ENCODE results near the gene A3GALT2. TPM values are rescaled to one million over a fixed set of nuclear protein-coding genes. Genes with fewer than 3 reads are reported as not detected.

A3GALT2 gene
- total RNA-seq, 8 experiments from 2014 or later, result 0.25 to 0.38 TPM; not detected in 6

DNA sequence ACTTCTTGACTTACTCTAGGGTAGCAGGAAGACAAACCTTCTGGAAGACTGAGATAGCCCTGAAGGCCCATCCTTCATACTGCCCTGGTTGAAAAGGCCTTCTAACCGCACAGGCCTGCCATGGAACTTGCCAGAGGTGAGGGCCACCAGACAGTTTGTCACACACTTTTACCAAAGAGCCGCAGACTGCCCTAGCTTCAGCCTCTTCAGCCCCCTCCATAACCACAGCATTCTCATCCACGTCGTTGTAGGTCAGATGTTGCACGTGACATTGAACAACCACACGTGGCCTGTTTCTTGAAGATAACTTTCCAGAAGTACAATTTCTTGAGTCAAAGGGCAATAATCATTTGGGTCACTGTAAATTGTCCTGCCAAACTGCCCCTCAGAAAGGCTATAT lies 45.7 kb downstream of the A3GALT2 start:
- 80 to 100% (median 92%) methylated on average over 2 to 6 of the region's 6 CpGs; no CpG with 5 or more reads in 4 of the 10 experiments for WGBS, 10 experiments
- no peaks in the 10 kb centered on the region for H3K4me1 ChIP-seq (replicated peaks in 1 of 2)

DNA sequence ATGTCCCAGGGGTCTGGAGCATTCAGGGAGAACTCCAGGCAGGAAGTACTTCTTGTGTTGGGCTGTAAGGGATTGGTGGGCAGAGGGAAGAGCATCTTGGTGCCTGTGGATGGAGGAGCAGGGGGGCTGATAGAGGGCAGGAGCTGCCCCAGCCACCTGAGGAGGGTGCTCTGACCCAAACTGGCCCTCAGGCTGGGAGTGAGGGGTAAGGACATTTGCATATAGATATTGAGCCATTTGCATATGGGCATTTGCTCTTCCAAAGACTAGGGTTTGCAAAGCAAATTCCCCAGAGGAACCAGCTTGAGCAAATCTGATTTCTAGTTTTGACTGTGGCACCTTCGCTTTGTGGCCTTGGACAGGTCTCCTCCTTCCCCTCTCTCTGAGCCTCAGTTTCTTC lies 46.5 kb downstream of the A3GALT2 start:
- Histone ChIP-seq H3K4me3 (no peak overlapping the region), H3K27ac (no peak overlapping the region), H3K4me1 (replicated peaks in 1 of 2) (no peaks in the 10 kb centered on the region)
- ATAC-seq (replicated peaks in 6 of 8), result peak in 3 of 8 experiments; percentile 60 to 90 (median 74)
- WGBS, 10 experiments, result 92 to 100% (median 100%) methylated on average over 1 of the region's 1 CpG; no CpG with 5 or more reads in 5 of the 10 experiments
- in situ Hi-C loops (cut with MboI; ENCODE audit: low pct_unique_long_range_greater_than_20kb in 2 of 9, low sequenced_read_pairs in 9 of 9, unreplicated experiment in 9 of 9), result loop anchor here in 1 of 9 experiments (25.0 kb wide), 1 partner anchor 112 kb away; no protein-coding TSS in a partner anchor

More for the DNA sequence above, 45.7 kb downstream of the A3GALT2 start:
- H3K27ac ChIP-seq, result no peak overlapping the region
- ATAC-seq (replicated peaks in 6 of 8), result no peak
- in situ Hi-C loops (cut with MboI; ENCODE audit: low pct_unique_long_range_greater_than_20kb in 2 of 9, low sequenced_read_pairs in 9 of 9, unreplicated experiment in 9 of 9), result loop anchor here in 4 of 9 experiments (25.0 kb wide), 1 partner anchor 187 kb away; the partner anchor contains the start of gene ZSCAN20 (in 4 of the 4)
- H3K4me3 ChIP-seq, result no peak overlapping the region

DNA sequence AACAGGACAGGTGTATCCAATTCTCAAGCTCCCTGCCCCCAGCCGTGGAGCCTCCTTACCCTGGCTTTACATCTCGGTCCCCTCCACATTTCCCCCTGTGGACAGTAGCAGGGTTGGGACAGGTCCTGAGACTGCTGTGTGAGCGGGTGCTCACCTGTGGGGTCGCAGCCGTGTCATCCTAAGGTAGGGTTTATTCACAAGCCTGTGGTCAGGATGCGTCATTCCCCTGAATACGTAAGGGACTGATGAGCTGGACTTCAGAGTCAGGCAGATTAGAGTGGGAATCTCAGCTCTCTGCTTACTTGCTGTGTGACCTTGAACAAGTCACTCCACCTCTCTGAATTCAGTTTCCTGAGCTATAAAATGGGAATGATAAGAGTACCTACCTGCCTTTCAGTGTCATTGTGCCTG lies 46.9 kb downstream of the A3GALT2 start:
- 0 to 93% (median 80%) methylated on average over 1 to 6 of the region's 7 CpGs; no CpG with 5 or more reads in 4 of the 10 experiments for WGBS, 10 experiments
- in situ Hi-C loops (cut with MboI; ENCODE audit: low pct_unique_long_range_greater_than_20kb in 2 of 9, low sequenced_read_pairs in 9 of 9, unreplicated experiment in 9 of 9), result loop anchor here in 1 of 9 experiments (25.0 kb wide), 1 partner anchor 112 kb away; no protein-coding TSS in a partner anchor
- no peaks in the 10 kb centered on the region for H3K4me1 ChIP-seq (replicated peaks in 1 of 2)
- ATAC-seq (replicated peaks in 6 of 8), result no peak
- H3K4me3 ChIP-seq, result no peak overlapping the region
- no peak overlapping the region for H3K27ac ChIP-seq

DNA sequence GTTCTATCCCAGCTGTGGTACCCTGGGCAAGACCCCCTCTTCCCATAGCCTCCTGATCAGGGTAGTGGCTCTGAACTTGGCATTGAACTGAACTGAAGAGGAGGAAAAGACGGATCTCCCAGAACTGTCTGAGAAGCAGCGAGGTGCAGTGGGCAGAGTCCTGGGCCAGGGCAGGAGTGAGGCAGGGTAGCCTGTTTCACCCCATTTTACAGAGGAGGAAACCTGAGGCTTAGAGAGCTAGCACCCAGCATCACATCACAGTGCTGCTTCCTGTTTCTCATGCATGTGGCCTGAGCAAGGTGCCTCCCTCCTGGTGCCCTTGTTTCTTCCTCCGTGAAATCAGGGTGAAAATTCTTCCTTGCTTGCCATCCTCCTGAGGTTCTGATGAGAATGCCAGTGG lies 47.5 kb downstream of the A3GALT2 start:
- no peaks in the 10 kb centered on the region for H3K4me1 ChIP-seq (replicated peaks in 1 of 2)
- no peak overlapping the region for H3K27ac ChIP-seq
- no peak for ATAC-seq (replicated peaks in 6 of 8)
- H3K4me3 ChIP-seq, result no peak overlapping the region
- WGBS, 10 experiments, result 60 to 100% (median 95%) methylated on average over 1 to 3 of the region's 3 CpGs; no CpG with 5 or more reads in 4 of the 10 experiments
- in situ Hi-C loops (cut with MboI; ENCODE audit: low pct_unique_long_range_greater_than_20kb in 2 of 9, low sequenced_read_pairs in 9 of 9, unreplicated experiment in 9 of 9), result loop anchor here in 1 of 9 experiments (25.0 kb wide), 1 partner anchor 111 kb away; no protein-coding TSS in a partner anchor

DNA sequence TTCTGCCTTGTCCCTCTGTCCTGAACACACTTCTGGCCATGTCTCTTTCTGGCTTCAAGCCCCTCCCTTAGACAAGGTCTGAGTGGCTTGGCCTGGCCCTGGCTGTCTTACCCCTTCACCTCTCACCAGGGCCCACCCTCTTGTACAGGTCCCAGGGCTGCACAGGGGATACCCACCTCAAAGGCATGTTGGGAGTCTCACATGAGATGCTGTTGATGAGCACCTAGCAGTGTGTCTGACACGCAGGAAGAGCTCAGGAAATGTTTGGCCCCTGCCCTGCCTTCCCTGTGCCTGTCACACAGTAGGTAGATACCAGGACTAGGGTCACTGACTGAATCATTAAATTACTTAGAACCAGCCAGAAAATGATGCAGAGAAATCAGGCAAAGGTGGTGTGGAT lies 48.0 kb downstream of the A3GALT2 start:
- no peak for ATAC-seq (replicated peaks in 6 of 8)
- no peak overlapping the region for H3K27ac ChIP-seq
- 80 to 100% (median 90%) methylated on average over 1 of the region's 1 CpG; no CpG with 5 or more reads in 6 of the 10 experiments for WGBS, 10 experiments
- H3K4me1 ChIP-seq (replicated peaks in 1 of 2), result no peaks in the 10 kb centered on the region
- in situ Hi-C loops (cut with MboI; ENCODE audit: low pct_unique_long_range_greater_than_20kb in 2 of 9, low sequenced_read_pairs in 9 of 9, unreplicated experiment in 9 of 9), result loop anchor here in 1 of 9 experiments (25.0 kb wide), 1 partner anchor 111 kb away; no protein-coding TSS in a partner anchor
- no peak overlapping the region for H3K4me3 ChIP-seq

DNA sequence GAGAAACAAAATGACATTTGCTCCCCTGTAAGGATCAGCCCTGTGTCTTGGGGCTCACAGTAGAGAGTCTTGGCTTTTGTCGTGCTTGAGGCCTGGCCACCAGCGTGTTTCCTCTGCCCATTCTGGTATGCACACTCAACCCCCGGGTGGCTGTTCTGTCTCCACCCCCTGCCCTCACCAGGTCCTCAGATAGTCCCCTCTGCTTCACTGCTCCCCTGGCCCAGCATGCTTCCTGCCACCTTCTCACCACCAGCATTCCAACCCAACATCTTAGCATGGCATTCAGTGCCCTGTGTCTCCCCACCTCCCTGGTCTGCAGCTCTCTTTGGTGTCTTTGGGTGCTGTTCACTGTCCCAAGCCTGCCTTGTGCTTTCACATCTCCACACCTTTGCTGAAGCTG lies 48.4 kb downstream of the A3GALT2 start:
- no peaks in the 10 kb centered on the region for H3K4me1 ChIP-seq (replicated peaks in 1 of 2)
- no peak overlapping the region for H3K27ac ChIP-seq
- 41 to 69% methylated on average over 2 to 3 of the region's 3 CpGs; no CpG with 5 or more reads in 8 of the 10 experiments for WGBS, 10 experiments
- no peak for ATAC-seq (replicated peaks in 6 of 8)
- in situ Hi-C loops (cut with MboI; ENCODE audit: low pct_unique_long_range_greater_than_20kb in 2 of 9, low sequenced_read_pairs in 9 of 9, unreplicated experiment in 9 of 9), result loop anchor here in 1 of 9 experiments (25.0 kb wide), 1 partner anchor 110 kb away; no protein-coding TSS in a partner anchor
- no peak overlapping the region for H3K4me3 ChIP-seq

DNA sequence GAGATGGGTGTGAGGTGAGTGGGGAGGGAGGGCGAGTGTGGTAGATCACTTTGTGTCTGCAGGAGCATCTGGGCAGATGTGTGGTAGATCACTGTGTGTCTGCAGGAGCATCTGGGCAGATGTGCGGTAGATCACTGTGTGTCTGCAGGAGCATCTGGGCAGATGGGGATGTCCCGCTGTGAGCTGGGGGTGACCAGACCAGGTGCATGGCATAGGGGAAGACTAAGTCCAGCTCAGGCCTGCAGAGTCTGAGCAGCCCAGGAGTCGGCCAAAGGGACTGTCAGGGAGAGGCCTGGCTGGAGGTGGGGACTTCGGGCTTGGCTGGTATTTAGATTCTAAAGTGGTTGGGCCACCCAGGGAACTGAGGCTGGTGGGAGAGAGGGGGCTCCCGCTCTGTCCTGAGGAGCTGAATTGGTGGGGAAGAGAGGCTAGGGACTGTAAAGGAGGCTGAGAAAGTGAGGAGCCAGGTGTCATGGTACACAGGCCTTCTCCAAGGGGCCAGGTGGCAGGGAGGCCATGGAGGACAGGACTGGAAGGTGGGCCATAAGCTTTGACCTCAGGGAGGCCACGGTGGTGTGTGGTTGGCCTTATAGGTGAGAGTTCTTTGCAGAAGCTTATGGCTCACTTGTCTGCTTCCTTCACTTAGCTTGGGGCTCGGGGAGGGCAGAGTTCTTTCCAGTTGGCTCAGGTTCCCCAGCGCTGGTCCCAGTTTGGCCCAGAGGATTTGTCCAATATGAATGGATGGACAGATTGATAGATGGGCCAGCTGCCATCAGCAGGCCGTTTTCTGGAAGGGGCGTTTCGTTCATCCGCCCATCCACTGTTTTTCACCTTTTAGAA lies 49.0 kb downstream of the A3GALT2 start:
- H3K4me1 ChIP-seq (replicated peaks in 1 of 2), result no peaks in the 10 kb centered on the region
- ATAC-seq (replicated peaks in 6 of 8), result no peak
- H3K4me3 ChIP-seq, result no peak overlapping the region
- 58 to 100% (median 90%) methylated on average over 1 to 10 of the region's 13 CpGs; no CpG with 5 or more reads in 1 of the 10 experiments for WGBS, 10 experiments
- H3K27ac ChIP-seq, result no peak overlapping the region
- in situ Hi-C loops (cut with MboI; ENCODE audit: low pct_unique_long_range_greater_than_20kb in 2 of 9, low sequenced_read_pairs in 9 of 9, unreplicated experiment in 9 of 9), result loop anchor here in 1 of 9 experiments (25.0 kb wide), 1 partner anchor 110 kb away; no protein-coding TSS in a partner anchor

DNA sequence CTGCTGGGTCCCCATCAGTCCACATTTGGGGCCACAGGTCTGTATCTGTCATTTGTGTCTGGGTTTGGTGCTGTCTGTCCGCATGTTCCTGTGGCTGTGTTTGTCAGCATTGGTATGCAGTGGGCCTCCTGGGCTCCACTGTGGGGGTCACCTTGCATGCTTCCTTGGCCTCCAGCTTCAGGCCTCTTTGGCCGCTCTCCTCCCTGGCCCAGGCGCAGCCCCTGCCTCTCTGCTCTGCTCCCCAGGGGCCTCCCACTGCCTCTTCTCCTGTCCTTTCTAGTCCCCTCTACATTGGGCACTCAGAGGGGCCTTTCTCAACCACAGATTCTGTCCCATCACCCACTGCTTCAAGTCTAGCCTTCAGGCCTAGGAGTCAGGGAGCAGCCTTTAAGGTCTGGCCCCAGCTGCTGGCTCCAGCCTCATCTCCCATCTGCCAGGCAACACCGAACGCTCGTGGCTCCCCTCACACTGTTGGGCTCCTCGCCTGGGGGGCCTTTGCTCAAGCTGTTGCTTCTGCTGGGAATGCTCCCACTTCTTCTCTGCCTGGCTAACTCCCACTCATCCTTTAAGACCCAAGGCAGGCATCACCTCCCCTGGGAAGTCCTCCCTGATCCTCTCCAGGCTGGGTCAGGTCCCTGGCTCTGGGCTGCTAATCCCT lies 50.0 kb downstream of the A3GALT2 start:
- WGBS, 10 experiments, result 40 to 100% (median 87%) methylated on average over 1 to 6 of the region's 7 CpGs; no CpG with 5 or more reads in 4 of the 10 experiments
- in situ Hi-C loops (cut with MboI; ENCODE audit: low pct_unique_long_range_greater_than_20kb in 2 of 9, low sequenced_read_pairs in 9 of 9, unreplicated experiment in 9 of 9), result loop anchor here in 1 of 9 experiments (25.0 kb wide), 1 partner anchor 109 kb away; no protein-coding TSS in a partner anchor
- no peak overlapping the region for H3K27ac ChIP-seq
- no peak for ATAC-seq (replicated peaks in 6 of 8)
- no peaks in the 10 kb centered on the region for H3K4me1 ChIP-seq (replicated peaks in 1 of 2)
- H3K4me3 ChIP-seq, result no peak overlapping the region

DNA sequence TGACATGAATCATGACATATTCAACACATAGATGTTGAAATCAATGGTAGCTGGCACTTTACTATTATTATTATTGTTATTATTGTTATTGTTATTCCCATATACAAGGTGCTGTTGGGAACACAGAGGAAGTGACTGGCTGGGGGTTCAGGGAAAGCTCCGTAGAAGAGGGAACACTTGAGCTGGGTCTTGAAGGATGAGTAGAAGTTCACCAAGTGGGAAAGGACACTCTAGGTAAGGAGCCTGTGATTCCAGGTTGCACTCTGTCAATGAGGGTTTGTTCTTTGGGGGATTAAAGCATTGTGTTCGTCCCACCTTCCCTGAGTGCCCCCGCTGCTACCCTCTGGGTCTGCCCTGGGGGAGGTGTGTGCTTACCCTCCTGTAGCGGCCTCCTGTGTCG lies 50.5 kb downstream of the A3GALT2 start:
- in situ Hi-C loops (cut with MboI; ENCODE audit: low pct_unique_long_range_greater_than_20kb in 2 of 9, low sequenced_read_pairs in 9 of 9, unreplicated experiment in 9 of 9), result loop anchor here in 1 of 9 experiments (25.0 kb wide), 1 partner anchor 108 kb away; no protein-coding TSS in a partner anchor
- H3K4me3 ChIP-seq, result no peak overlapping the region
- no peak for ATAC-seq (replicated peaks in 6 of 8)
- no peaks in the 10 kb centered on the region for H3K4me1 ChIP-seq (replicated peaks in 1 of 2)
- WGBS, 10 experiments, result 54 to 100% (median 86%) methylated on average over 1 to 5 of the region's 5 CpGs; no CpG with 5 or more reads in 4 of the 10 experiments
- no peak overlapping the region for H3K27ac ChIP-seq

DNA sequence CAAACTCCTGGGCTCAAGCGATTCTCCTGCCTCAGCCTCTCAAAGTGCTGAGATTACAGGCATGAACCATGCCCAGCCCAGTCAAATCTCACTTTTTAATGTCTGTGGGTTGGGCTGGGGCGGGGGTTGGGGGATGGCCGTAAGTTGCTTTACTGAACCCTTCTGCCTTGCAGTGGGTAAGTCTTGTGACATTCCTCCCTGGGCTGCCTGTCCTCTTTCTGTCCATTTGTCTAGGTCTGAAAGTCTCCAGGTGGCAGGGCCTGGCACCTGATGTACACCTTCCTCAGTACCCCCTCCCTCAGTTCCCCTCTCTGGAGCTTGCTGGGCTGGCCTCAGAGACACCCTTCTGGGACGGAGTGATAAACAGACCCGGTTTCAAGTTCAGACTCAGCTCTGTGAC lies 51.3 kb downstream of the A3GALT2 start:
- in situ Hi-C loops (cut with MboI; ENCODE audit: low pct_unique_long_range_greater_than_20kb in 2 of 9, low sequenced_read_pairs in 9 of 9, unreplicated experiment in 9 of 9), result loop anchor here in 1 of 9 experiments (25.0 kb wide), 1 partner anchor 107 kb away; no protein-coding TSS in a partner anchor
- Histone ChIP-seq H3K27ac (no peak overlapping the region), H3K4me1 (replicated peaks in 1 of 2) (no peaks in the 10 kb centered on the region), H3K4me3 (no peak overlapping the region)
- WGBS, 10 experiments, result 74 to 94% (median 80%) methylated on average over 1 to 5 of the region's 5 CpGs; no CpG with 5 or more reads in 7 of the 10 experiments
- peak in 1 of 8 experiments; percentile 37 for ATAC-seq (replicated peaks in 6 of 8)

DNA sequence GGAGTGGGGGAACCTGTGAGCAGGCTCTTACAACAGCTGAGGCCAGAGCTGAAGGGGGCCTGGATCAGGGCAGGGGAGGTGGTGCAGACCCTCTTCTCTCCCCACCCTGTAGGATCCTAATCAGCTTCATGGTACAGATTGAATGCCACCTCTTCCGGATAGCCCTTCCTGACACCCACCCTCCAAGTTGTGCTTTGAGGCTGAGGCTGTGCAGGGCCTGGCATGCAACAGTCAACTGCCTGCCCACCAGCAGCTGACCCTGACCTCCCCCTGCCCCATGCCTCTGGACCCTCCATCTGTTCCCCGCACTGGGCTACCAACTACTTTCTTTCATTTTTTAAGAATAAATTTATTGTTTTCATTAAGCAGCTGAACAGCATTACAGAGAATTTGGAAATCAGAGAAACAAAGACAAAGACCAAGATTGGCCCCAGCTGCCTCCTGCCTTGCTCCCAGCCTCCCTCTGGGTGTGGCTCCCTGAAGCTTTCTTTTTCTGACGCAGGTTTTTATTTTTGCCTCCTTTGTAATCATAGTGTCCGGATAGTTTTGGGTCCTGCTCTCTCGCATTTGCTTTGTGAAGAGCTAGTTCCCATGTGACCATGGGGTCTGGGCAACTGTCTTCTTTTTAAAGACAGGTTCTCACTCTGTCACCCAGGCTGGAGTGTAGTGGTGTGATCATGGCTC lies 51.8 kb downstream of the A3GALT2 start:
- in situ Hi-C loops (cut with MboI; ENCODE audit: low pct_unique_long_range_greater_than_20kb in 2 of 9, low sequenced_read_pairs in 9 of 9, unreplicated experiment in 9 of 9), result loop anchor here in 1 of 9 experiments (25.0 kb wide), 1 partner anchor 107 kb away; no protein-coding TSS in a partner anchor
- no peak overlapping the region for H3K27ac ChIP-seq
- 0 to 100% (median 80%) methylated on average over 1 to 5 of the region's 5 CpGs; no CpG with 5 or more reads in 1 of the 10 experiments for WGBS, 10 experiments
- H3K4me1 ChIP-seq (replicated peaks in 1 of 2), result no peaks in the 10 kb centered on the region
- peak in 4 of 8 experiments; percentile 17 to 72 (median 36) for ATAC-seq (replicated peaks in 6 of 8)
- H3K4me3 ChIP-seq, result no peak overlapping the region

DNA sequence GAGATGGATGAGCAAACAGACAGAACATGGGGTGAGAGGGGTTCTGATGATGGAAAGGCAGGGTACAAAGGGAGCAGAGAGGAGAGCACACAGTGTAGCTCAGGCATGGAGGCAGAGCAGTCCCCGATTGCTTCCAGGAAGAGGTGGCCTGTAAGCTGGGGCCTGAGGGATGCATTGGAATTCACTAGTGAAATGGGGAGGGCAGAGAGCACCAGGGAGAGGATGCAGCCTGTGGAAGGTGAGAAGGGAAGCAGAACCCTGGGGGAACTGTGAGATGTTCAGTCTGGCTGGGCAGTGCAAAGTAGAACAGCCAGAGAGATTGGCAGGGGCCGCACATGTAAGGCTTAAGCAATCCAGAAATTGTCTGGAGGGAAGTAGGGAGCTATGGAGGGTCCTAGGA lies 52.4 kb downstream of the A3GALT2 start:
- Histone ChIP-seq H3K27ac (no peak overlapping the region), H3K4me1 (replicated peaks in 1 of 2) (no peaks in the 10 kb centered on the region), H3K4me3 (no peak overlapping the region)
- WGBS, 10 experiments, result 24 to 83% (median 76%) methylated on average over 1 to 2 of the region's 2 CpGs; no CpG with 5 or more reads in 4 of the 10 experiments
- in situ Hi-C loops (cut with MboI; ENCODE audit: low pct_unique_long_range_greater_than_20kb in 2 of 9, low sequenced_read_pairs in 9 of 9, unreplicated experiment in 9 of 9), result loop anchor here in 1 of 9 experiments (25.0 kb wide), 1 partner anchor 106 kb away; no protein-coding TSS in a partner anchor
- ATAC-seq (replicated peaks in 6 of 8), result no peak
